Mucosa of rectum (tissue), 2 donors: ENCODE measurements around the gene OLFM2.

Experiments
- H3K27ac ChIP-seq, 2 donors: one replicate each; pipeline ENCODE4 v1.7.0; 2013; ENCODE audit warnings: inconsistent platforms in 2 of 2, low read depth in 2 of 2, low read length in 2 of 2
- H3K27me3 ChIP-seq, 2 donors: one replicate each; pipeline ENCODE4 v1.7.0; 2013; ENCODE audit warnings: low read length in 2 of 2; ENCODE audit not compliant: control insufficient read depth in 2 of 2, insufficient read depth in 2 of 2
- H3K36me3 ChIP-seq, 2 donors: one replicate each; pipeline ENCODE4 v1.7.0; 2013; ENCODE audit warnings: low read length in 2 of 2; ENCODE audit not compliant: control insufficient read depth in 2 of 2, insufficient read depth in 2 of 2
- H3K4me1 ChIP-seq, 2 donors: one replicate each; pipeline ENCODE4 v1.7.0; 2013; ENCODE audit warnings: low read length in 2 of 2, mild to moderate bottlenecking in 1 of 2; ENCODE audit not compliant: control insufficient read depth in 2 of 2, insufficient read depth in 2 of 2
- H3K4me3 ChIP-seq, 2 donors: one replicate each; pipeline ENCODE4 v1.7.0; 2013; ENCODE audit warnings: low read length in 2 of 2
- H3K9ac ChIP-seq, 2 donors: one replicate each; pipeline ENCODE4 v1.7.0; 2013; ENCODE audit warnings: low read length in 2 of 2, low read depth in 1 of 2, mild to moderate bottlenecking in 1 of 2
- H3K9me3 ChIP-seq, 2 donors: one replicate each; pipeline ENCODE4 v1.7.0; 2013; ENCODE audit warnings: low read length in 2 of 2; ENCODE audit not compliant: control insufficient read depth in 2 of 2
- donor health status: healthy.
- donor health status: Normal muscosa, but diverticular disease.

Gene OLFM2

DNA sequence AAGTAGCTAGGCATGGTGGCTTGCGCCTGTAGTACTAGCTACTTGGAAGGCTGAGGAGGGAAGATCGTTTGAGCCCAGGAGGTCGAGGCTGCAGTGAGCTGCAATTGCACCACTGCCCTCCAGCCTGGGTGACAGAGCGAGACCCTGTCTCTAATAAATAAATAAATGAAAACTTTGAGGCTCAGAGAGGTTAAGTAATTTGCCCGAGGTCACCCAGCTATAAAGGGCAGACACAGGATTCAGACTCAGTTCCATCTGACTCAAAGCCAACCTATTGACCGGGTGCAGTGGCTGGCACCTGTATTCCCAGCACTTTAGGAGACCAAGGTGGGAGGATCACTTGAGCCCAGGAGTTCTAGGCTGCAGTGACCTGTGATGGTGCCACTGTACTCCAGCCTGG is 7.4 kb upstream of the OLFM2 start:
- Histone ChIP-seq H3K4me3 (no peak overlapping the region), H3K4me1 (no peaks in the 10 kb centered on the region), H3K36me3 (no peaks in the 10 kb centered on the region), H3K9me3 (peaks cover 0 to 5% of the 10 kb centered on the region in 2 donors), H3K27me3 (no peaks in the 10 kb centered on the region), H3K9ac (no peak overlapping the region), H3K27ac (no peak overlapping the region)

DNA sequence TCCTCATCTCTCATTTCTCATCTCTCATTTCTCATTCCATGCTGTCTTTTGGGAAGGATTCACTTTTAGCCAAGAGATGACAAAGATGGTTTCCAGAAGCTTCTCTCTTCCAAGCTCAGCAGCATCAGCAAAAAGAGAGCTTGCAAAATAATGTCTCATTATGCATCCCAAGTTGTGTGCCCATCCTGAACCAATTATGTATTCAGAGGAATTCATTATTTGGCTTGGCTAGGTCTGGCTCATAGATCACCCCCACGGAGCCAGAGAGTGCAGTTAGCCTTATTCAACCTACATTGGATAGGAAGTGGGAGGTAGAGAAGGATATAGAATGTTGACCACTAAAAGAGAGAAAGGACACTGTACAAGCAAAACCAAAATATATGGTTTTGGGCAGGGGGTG is 5.4 kb upstream of the OLFM2 start:
- H3K27ac ChIP-seq, result no peak overlapping the region
- peaks cover 4 to 5% of the 10 kb centered on the region in 2 donors for H3K27me3 ChIP-seq
- no peak overlapping the region for H3K9ac ChIP-seq
- H3K4me1 ChIP-seq, result no peaks in the 10 kb centered on the region
- peaks cover 0 to 5% of the 10 kb centered on the region in 2 donors for H3K9me3 ChIP-seq
- no peak overlapping the region for H3K4me3 ChIP-seq
- H3K36me3 ChIP-seq, result no peaks in the 10 kb centered on the region

DNA sequence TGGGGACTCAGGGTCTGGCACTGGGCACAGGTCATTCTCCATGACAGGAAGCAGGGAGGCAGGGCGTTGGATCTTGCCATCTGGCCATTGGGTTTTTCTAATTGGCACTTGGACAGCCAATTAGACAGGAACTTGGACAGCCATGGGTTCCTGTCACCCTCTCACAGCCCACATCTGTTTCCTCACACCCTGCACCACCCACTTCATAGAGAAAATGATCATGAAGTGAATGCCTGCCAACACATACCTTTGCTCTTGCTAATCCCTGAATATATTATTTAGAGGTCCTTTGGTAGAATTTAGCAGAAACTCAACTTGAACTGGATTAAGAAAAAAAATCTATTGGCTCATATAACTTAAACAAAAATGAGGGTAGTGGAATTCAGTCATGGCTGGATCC is 4.9 kb upstream of the OLFM2 start:
- H3K27me3 ChIP-seq, result peaks cover 5 to 6% of the 10 kb centered on the region in 2 donors
- H3K4me3 ChIP-seq, result no peak overlapping the region
- H3K9me3 ChIP-seq, result peaks cover 0 to 5% of the 10 kb centered on the region in 2 donors
- H3K9ac ChIP-seq, result no peak overlapping the region
- no peaks in the 10 kb centered on the region for H3K36me3 ChIP-seq
- H3K27ac ChIP-seq, result no peak overlapping the region
- H3K4me1 ChIP-seq, result no peaks in the 10 kb centered on the region

DNA sequence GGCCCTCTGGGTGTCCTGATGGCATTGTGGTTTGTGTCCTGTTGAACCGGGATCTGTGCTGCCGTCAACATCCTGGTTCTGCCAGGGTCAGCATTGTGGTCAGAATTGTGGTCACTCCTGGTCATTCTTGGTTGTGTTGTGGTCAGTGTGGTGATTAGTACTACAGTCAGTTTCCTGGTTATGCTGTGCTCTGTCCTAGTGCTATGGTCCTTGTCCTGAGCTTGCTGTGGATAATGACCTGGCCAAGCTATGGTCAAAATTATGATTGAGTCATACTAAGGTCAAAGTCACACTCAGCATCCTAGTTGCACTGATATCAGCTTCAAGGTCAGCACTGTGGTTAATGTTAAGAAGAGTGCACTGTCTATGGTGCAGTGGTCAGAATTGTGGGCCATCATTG is 4.5 kb upstream of the OLFM2 start:
- H3K36me3 ChIP-seq, result no peaks in the 10 kb centered on the region
- H3K4me1 ChIP-seq, result no peaks in the 10 kb centered on the region
- peaks cover 5 to 6% of the 10 kb centered on the region in 2 donors for H3K27me3 ChIP-seq
- peaks cover 0 to 5% of the 10 kb centered on the region in 2 donors for H3K9me3 ChIP-seq
- H3K9ac ChIP-seq, result no peak overlapping the region
- H3K27ac ChIP-seq, result no peak overlapping the region
- H3K4me3 ChIP-seq, result no peak overlapping the region

GRCh38 chr19:9939301-9939913 is 3.1 kb upstream of the OLFM2 start:
- no peak overlapping the region for H3K9ac ChIP-seq
- H3K4me3 ChIP-seq, result no peak overlapping the region
- no peak overlapping the region for H3K27ac ChIP-seq
- no peaks in the 10 kb centered on the region for H3K36me3 ChIP-seq
- H3K9me3 ChIP-seq, result peaks cover 0 to 5% of the 10 kb centered on the region in 2 donors
- H3K27me3 ChIP-seq, result peaks cover 18 to 19% of the 10 kb centered on the region in 2 donors
- peaks cover 0 to 5% of the 10 kb centered on the region in 2 donors for H3K4me1 ChIP-seq

DNA sequence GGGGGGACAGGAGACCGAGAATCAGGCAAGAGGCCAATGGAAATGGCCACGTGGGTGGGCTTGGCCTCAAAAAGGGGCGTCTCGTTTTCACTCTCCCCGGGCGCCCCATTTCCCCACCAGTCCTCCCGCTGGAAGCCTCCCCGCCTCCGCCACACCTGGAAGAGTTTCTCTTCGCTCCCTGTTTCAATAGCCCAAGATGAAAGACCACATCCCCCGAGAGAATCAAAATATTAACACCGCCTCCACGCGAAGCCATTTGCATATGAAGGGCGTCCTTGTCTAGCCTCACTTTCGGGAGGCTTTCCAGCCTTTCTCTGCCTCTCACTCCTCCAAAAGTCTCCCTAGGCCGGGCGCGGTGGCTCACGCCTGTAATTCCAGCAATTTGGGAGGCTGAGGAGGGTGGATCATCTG is 691 bp upstream of the OLFM2 start:
- Histone ChIP-seq H3K4me3 (no peak overlapping the region), H3K36me3 (no peaks in the 10 kb centered on the region), H3K27ac (no peak overlapping the region), H3K27me3 (peaks cover 25 to 31% of the 10 kb centered on the region in 2 donors), H3K4me1 (peaks cover 0 to 5% of the 10 kb centered on the region in 2 donors), H3K9ac (no peak overlapping the region), H3K9me3 (peaks cover 0 to 4% of the 10 kb centered on the region in 2 donors)

DNA sequence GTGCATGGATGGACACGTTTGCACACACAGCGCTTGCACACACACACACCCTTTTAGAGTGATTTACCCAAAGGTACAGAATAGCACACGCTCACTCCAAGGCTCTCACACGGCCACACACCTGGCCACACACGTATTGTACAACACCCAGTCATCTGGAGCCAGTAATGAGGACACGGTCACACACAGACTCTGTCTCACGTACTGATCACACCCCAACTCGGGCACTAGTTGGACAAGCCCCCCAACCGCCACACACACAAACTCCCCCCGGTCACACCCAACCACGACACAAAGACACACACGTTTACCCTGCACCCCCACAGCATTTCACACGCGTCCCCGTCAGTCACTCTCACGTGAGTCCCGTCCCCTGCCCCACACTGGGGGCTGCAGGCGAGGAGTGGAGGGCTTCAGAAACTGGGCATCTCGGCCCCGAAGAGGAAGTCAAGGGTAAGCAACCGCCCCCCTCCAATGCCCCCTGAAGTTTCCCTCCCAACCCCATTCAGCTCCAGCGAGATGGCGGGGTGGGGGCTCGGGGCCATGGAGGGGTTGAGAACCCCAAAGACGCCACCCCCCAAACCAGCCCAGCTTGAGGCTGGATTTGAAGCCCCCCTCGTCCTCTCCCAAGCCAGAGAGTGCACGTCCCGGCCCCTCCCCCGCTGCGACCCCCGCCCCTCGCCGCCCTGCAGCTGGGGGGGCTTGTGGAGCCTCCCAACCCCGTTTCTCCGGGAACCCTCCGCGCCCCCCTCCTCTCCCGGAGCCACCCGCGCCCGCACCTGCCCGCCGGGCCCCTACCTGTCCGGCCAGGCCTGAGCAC is 599 bp downstream of the OLFM2 start:
- no peaks in the 10 kb centered on the region for H3K36me3 ChIP-seq
- H3K9ac ChIP-seq, result no peak overlapping the region
- no peaks in the 10 kb centered on the region for H3K9me3 ChIP-seq
- no peak overlapping the region for H3K27ac ChIP-seq
- peaks cover 25 to 31% of the 10 kb centered on the region in 2 donors for H3K27me3 ChIP-seq
- H3K4me1 ChIP-seq, result peaks cover 0 to 5% of the 10 kb centered on the region in 2 donors
- no peak overlapping the region for H3K4me3 ChIP-seq

GRCh38 chr19:9934132-9934950 is 2.0 kb downstream of the OLFM2 start:
- Histone ChIP-seq H3K36me3 (no peaks in the 10 kb centered on the region), H3K4me3 (no peak overlapping the region), H3K9ac (peak overlapping the region in 1 of 2 donors; percentile 1), H3K27me3 (peaks cover 25 to 31% of the 10 kb centered on the region in 2 donors), H3K9me3 (no peaks in the 10 kb centered on the region), H3K27ac (no peak overlapping the region), H3K4me1 (peaks cover 0 to 5% of the 10 kb centered on the region in 2 donors)

DNA sequence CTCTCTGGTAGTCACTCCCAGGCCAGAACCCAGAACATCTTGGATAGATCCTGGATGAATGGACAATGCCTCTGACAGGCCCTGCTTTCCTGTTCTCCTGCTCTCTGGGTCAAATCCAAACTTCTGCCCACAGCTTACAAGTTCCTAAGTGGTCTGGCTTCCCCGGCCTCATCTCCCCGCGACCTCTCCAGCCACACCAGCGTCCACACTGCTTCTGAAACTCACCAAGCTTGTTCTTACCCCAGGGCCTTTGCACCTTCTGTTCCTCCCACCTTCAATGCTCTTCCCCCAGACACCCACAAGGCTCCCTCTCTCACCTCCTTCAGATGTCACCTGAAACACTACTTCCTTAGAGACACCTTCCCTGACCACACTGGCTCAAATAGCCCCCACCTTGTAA is 3.5 kb downstream of the OLFM2 start:
- H3K9me3 ChIP-seq, result no peaks in the 10 kb centered on the region
- H3K27me3 ChIP-seq, result peaks cover 22 to 31% of the 10 kb centered on the region in 2 donors
- H3K36me3 ChIP-seq, result no peaks in the 10 kb centered on the region
- no peak overlapping the region for H3K27ac ChIP-seq
- H3K9ac ChIP-seq, result no peak overlapping the region
- peaks cover 0 to 5% of the 10 kb centered on the region in 2 donors for H3K4me1 ChIP-seq
- no peak overlapping the region for H3K4me3 ChIP-seq

GRCh38 chr19:9931629-9932028 is 4.7 kb downstream of the OLFM2 start:
- no peaks in the 10 kb centered on the region for H3K36me3 ChIP-seq
- H3K4me1 ChIP-seq, result peaks cover 0 to 5% of the 10 kb centered on the region in 2 donors
- H3K9me3 ChIP-seq, result no peaks in the 10 kb centered on the region
- H3K4me3 ChIP-seq, result no peak overlapping the region
- H3K27me3 ChIP-seq, result peaks cover 20 to 26% of the 10 kb centered on the region in 2 donors
- no peak overlapping the region for H3K27ac ChIP-seq
- no peak overlapping the region for H3K9ac ChIP-seq
